HUDEP-2 (cell line): ENCODE results near the gene ULK4.
"Not testable (repeated sequence)": the region's sequence is repeated elsewhere in the genome, so short reads cannot be mapped to it uniquely, and the experiment has no call there.

Experiments used
- DNase-seq, 76 experiments: peaks; one replicate each; lab custom pipeline; 2025; ENCODE audit not compliant: unreplicated experiment in 76 of 76; lab: John Stamatoyannopoulos, UW

The ULK4 gene

DNA sequence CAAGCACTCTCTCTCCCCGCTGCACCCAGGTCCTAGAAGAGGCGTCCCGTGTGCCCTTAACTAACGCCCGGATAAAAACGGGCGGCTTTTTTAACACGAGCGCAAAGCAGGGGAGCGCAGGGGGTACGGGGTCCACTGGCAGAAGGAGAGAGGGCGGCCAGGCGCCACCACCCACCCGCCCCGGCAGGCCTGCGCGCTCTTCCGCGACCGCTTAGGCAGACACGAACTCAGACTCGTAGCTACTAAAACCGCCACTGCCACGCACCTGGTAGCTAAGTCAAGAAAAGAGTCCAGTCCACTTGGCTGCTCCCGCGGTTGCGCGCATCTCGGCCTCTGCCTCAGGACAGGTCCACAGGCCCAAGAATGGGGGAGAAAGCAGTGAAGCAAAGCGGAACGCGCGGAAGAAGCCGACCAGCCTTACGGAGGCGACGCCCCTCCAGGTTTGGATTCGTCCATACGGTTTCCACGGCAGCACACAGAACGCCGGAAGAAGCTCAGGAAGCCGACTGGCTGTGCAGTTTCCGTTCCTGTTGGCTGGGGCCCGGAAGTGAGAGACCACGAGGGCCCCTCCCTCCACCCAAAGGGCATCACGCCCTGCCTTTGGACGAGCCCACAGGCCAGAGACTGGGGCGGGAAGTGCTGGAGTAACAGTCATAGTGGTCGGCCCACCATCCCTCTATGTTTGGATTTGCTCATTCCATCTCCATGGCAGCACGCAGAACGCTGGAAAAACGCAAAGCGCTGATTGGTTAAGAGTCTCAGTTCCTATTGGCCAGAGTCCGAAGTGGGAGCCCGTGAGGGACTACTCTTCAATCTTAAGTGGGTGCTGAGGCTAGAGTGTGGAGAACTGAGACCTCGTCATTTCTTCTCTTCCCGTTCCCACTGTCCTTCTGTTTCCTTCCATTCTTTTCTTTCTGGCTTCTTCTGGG, at the start of gene ULK4:
Gene ULK4, minus strand, starts transcription at position 353 of the 929 bp plus-strand sequence. CDS start 7,344 bp downstream, outside the sequence.
- DNase-seq, result peak; percentile 64 to 98 (median 95)

DNA sequence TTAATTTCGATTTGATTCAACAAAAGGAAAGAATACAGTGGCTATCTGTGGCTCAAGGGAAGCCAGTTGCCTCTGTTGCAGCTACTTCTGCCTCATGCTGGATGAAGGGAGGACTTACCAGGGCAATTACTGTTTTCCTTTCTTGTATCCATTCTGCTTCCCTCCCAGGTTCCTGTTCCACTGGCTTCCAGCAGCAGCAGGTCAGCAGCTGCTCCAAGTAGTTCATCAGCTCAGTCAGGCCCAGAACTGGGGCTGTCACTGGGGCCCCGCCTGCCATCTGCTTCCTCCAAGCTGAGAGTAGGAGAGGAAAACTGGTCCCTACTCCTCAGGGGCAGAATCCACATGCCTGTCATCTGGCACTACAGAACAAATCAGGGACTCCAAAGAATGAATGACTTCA, 48.6 kb upstream of the ULK4 start:
- DNase-seq, result no peak

GRCh38 chr3:42009456-42009855, 47.6 kb upstream of the ULK4 start:
- DNase-seq, result no peak

DNA sequence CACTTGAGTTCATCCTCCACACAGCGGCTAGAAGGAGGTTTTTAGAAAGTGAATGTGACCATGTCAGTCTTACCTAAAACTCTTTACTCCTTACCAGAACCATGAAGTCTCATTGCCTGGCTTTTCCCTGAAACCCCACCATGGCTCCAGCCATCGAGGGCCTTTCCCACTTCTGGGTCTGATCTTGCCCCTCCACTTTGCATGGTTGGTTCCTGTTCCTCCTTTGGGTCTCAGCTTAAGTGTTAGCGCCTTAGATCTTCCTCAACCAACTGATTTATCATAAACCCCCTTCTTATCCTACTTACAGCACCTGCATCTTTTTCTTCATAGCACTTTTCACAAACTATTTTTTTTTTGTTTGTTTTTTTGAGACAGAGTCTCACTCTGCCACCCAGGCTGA, 45.9 kb upstream of the ULK4 start:
- DNase-seq, result no peak

DNA sequence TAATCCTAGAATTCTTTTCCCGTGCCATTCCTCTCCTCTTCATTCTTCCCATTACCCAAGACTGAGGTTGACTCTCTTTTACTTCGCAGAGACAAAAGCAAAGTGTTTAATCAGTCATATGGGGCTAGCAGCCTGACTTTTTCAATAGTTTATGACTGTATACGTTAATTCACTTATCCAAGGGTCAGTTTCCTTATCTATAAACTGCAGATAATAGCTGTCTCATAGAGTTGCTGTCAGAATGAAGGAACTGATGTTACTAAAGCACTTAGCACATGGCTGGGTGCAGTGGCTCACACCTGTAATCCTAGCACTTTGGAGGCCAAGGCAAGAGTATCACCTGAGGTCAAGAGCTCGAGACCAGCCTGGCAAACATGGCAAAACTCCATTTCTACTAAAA, 43.5 kb upstream of the ULK4 start:
- DNase-seq, result peak in 6 of 76 experiments; percentile 10 to 42 (median 18)

- DNase-seq, result no peak
Observed at GRCh38 chr3:42002790-42003189, 40.9 kb upstream of the ULK4 start.

DNA sequence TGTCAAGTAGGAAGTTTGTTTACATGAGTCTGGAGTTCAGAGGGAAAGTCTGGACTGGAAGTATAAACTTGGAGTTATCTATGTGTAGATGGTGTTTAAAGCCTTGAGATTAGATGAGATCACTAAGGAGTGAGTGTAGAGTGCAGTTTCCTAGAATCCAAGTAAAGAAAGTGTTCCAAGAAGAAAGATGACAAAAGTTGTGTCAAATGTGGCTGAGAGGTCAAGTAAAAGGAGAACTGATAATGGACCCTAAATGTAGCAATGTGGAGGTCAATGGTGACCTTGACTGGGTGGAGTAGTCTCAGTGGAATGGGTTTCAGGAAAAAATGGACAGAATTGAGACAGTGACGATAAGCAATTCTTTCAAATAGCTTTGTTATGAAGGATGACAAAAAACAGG, 39.9 kb upstream of the ULK4 start:
- no peak for DNase-seq

GRCh38 chr3:41999909-42000308, 38.0 kb upstream of the ULK4 start:
- DNase-seq, result no peak

DNA sequence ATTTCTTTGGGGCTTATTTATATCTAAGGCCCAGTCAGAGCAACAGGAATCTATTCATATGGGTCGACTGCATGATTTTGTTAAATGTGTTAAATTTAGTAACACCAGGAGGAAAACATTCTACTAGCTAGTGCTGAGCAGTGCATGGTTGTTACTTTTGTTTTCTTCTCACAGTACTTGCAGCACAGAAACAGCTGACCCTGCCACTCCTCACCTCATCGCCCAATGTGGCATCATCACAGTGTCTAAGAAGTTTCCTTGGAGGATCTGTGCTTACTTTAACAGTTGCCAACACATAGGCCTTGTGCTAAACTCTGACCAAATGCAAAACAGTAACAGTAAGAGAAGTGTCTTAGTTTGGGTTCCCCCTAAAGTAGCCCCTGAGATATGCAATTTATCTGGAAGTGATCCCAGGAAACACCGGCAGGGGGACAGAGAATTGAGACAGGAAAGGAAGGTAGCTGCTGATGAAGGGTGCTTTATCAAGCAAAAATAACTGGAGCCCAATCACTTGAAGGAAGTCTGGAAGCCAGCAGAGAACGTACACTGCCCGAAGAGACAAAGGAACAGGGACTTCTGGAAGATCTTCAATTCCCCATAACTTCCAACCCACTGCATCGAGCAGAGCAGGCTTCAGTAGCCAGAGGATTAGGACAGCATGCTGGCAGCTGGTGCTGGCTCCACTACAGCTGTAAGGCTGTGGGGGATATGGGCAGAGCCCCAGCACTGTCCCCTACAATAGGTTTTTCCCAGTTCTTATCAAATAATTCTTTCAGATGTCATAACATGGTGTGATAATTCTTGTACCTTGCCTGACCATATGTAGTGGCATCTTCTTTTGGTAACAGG, 36.0 kb upstream of the ULK4 start:
- peak in 2 of 76 experiments; percentile 18 to 21 for DNase-seq

GRCh38 chr3:41991437-41991836, 29.5 kb upstream of the ULK4 start:
- DNase-seq, result no peak

DNA sequence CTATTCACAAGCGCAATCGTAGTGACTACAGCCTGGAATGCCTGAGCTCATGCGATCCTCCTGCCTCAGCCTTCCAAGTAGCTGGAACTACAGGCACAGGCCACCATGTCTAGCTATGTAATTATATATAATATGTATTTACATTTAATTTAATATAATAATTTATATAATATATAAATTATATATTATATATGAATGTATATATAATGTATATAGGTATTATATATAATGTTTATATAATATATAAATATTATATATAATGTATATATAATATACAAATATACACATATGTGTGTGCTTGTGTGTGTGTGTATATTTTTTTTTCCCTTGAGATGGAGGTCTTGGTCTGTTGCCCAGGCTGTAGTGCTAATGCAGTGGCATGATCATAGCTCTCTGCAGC, 27.6 kb upstream of the ULK4 start:
- no peak for DNase-seq

GRCh38 chr3:41987627-41988026, 25.7 kb upstream of the ULK4 start:
- no peak for DNase-seq

- no peak for DNase-seq
Observed at GRCh38 chr3:41986561-41986960, 24.7 kb upstream of the ULK4 start.

GRCh38 chr3:41985018-41985417, 23.1 kb upstream of the ULK4 start:
- DNase-seq, result no peak

GRCh38 chr3:41983091-41983490, 21.2 kb upstream of the ULK4 start:
- not testable (repeated sequence) for DNase-seq

DNA sequence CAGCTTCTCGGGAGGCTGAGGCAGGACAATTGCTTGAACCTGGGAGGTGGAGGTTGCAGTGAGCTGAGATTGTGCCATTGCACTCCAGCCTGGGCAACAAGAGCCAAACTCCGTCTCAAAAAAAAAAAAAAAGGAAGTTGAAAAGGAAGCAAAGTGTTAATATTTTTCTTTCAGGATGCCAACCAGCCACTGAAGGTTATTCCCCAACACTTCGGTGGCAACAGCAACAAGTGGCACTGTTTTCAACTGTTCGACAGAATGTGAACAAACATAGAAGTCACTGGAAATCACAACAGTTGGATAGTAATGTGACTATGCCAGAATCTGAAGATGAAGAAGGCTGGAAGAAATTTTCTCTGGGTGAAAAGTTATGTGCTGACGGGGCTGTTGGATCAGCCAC, 15.5 kb upstream of the ULK4 start:
- not testable (repeated sequence) for DNase-seq

DNA sequence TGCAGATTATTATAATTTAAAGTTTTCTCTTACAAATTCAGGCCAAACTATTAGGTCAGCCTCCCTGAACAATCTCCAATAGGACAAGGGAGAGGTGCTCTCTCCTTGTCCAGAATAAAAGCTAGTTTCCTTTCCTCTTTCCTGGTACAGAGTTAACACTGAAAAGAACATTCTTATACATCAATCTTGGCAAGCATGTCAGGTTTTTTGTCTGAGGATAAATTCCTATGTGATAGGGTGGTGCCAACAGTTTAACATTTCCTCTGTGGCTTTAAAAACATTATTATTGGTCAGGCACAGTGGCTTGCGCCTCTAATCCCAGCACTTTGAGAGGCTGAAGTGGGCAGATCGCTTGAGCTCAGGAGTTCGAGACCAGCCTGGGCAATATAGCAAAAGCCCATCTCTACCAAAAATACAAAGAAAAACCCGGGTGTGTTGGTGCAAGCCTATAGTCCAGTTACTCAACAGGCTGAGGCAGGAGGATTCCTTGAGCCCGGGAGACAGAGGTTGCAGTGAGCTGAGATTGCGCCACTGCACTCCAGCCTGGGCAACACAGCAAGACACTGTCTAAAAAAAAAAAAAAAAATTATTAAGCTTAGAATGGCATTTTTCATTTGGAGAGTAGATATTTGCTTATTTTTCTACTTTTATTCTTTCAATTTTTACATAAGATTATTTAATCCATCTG, 13.7 kb upstream of the ULK4 start:
- DNase-seq, result no peak

GRCh38 chr3:41974223-41974622, 12.3 kb upstream of the ULK4 start:
- DNase-seq, result no peak

- no peak for DNase-seq
Observed at GRCh38 chr3:41972802-41973201, 10.9 kb upstream of the ULK4 start.

GRCh38 chr3:41966206-41966605, 4.3 kb upstream of the ULK4 start:
- DNase-seq, result no peak

DNA sequence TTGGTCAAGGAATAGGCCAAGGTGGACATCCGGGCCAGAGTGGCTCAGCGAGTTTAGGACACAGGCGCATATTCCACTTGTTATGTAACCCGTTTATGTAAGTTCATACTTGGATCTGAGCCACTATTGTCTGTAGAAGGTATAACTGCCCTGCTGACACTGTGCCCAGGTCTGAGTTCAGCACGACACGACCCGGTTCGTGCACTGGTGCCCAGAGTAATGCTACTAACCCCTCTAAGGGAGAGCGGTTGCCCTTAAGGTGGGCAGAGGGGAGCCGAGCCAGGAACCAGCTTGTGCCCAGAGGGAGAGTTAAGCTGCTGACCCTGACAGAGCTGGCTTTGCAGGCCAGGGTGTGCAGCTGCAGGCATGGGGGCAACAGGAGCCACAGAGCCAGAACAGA, 1.9 kb upstream of the ULK4 start:
- DNase-seq, result no peak
